Activated CD8-positive, alpha-beta memory T cell treated with anti-CD3 and anti-CD28 coated beads for 1 hour (primary cell): Measurements from ENCODE around the gene TEKT4.
"Not testable (repeated sequence)": the region's sequence is repeated elsewhere in the genome, so short reads cannot be mapped to it uniquely, and the experiment has no call there.

Experiments
- DNase-seq, 2 donors: peaks; one replicate each; pipeline ENCODE4 v3.0.0-alpha.2; 2020; ENCODE audit warnings: low read depth in 1 of 2; ENCODE audit errors: extremely low read depth in 1 of 2

Gene TEKT4, protein sequence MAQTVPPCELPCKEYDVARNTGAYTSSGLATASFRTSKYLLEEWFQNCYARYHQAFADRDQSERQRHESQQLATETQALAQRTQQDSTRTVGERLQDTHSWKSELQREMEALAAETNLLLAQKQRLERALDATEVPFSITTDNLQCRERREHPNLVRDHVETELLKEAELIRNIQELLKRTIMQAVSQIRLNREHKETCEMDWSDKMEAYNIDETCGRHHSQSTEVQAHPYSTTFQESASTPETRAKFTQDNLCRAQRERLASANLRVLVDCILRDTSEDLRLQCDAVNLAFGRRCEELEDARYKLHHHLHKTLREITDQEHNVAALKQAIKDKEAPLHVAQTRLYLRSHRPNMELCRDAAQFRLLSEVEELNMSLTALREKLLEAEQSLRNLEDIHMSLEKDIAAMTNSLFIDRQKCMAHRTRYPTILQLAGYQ

DNA sequence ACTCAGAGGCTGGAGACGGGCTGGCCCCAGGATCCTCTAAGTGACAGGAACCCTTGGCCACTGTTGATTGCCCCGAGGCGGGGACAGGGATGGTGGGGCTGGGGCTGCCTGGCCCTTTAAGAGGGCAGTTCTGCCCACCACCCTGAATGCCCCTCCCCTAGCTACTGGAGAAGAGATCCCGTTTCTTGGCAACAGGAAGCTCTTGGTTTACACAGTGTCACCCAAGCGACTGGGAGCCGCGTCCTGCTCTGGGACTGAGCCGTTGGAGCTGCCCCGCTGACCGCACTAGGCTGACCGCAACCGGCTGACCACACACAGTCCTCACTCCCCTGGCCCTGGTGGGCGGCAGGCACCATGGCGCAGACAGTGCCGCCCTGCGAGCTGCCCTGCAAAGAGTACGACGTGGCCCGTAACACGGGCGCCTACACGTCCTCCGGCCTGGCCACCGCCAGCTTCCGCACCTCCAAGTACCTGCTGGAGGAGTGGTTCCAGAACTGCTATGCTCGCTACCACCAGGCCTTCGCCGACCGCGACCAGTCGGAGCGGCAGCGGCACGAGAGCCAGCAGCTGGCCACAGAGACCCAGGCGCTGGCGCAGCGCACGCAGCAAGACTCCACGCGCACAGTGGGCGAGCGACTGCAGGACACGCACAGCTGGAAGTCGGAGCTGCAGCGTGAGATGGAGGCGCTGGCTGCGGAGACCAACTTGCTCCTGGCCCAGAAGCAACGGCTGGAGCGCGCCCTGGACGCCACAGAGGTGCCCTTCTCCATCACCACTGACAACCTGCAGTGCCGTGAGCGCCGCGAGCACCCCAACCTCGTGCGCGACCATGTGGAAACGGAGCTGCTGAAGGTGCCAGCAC is at the start of gene TEKT4:
Gene TEKT4 (plus strand): TSS at position 205 of the 862 bp plus-strand sequence. CDS start 150 bp downstream, at position 355.
- DNase-seq: no peak

DNA sequence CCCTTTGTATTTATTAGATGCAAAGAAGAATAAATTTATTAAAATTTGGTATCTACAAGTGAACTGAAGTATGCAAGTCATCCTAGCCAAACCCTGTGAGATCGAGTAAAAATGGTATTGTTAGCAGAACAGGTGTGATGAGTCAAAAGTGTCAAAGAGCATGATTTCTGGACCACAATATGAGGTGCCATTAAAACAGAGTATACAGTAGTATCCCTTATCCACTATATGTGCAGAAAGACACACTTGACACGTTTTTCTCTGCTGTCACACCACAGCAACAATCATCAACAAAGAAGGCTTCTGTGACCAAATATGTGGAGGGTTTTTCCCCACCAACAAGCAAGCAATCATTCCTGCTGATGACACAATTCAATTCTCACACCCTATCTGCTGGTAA is 32.0 kb upstream of the TEKT4 start:
- not testable (repeated sequence) for DNase-seq

DNA sequence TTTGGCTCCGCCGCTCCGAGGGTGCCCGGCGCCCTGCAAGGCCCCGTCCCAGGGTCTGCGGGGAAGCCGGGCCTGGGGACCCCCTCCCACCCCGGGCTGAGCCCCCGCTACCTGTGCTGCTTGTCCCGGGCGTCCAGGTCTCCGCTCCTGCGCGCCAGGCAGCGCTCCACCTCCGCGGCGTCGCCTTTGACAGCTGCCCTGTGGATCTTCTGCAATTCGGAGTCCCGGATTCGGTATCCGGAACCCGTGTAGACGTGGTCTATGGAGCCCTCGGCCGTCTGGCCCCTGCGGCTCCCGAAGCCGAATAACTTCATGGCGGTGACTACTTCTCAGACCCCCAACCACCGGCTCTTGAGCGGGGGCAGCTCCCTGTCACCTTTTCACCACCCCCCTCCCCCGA is 14.4 kb upstream of the TEKT4 start:
- DNase-seq: not testable (repeated sequence)

DNA sequence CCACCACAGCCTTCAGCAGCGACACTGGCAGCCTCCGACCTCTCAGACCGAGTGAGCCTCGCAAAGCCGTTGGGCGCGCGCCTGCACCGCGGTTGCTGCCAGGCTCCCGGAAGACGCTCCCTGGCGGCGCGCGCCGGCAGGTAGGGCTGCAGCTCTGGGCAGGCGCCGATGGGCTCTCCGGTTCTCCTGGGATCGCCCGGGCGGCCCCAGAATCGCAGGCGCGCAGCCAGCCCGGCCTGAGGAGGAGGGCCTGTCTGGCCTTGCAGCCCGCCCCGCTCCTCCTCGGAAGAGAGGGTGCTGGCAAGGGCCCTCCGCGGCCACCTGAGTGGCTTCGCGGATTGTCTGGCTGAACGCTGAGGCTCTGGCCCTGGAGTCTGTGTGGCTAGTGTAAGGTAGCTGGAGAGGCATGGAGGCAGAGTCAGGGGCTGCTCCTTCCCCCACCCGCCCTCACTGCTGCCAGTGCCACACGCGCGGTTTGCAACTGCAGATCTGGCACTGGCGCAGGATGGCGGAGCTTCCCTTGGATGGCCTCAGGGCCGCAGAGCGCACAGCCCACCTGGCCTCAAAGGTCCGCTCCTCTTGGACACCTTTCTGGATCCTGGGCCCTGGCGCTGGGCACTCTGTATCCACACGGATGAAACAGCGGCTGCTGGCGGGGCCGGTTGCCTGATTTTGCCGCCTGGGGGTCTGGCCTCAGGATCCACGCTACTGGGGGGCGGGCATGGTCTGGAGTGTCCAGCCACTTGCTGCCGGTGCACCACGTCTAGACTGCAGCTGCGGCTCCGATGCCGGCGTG is 13.7 kb upstream of the TEKT4 start:
- DNase-seq: not testable (repeated sequence)

DNA sequence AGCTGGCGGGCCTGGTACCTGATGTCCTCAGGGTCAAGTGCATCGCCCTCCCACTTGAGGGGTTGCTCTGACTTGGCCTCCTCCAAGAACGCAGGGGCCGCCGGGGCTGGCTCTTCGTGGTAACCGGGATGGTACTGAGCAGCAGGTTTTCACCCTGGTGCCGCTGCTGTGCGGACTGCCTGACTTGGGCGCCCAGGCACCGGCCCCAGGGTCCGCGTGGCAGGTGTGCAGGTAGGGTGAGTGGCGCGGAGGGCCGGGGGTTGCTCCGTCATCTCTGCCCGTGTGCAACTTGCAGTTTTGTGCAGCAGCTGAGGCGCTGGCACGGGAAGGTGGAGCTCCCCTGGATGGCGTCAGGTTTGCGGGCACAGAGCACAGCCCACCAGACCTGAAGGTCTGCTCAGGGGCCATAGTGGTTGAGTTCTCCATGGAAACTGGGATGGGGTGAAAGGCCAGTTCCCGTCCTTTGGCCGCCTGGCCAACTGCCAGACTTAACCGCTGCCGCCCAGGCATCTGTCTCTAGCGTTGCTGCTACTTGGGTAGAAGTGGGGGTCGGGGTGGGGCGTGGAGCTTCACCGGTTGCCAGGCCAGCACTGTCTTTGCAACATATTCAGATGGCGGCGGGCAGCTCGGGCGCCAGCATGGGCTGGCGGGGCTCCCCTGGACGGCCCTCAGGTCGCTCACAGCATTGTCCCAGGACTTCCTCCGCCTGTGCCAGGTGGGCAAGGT is 12.9 kb upstream of the TEKT4 start:
- not testable (repeated sequence) for DNase-seq

DNA sequence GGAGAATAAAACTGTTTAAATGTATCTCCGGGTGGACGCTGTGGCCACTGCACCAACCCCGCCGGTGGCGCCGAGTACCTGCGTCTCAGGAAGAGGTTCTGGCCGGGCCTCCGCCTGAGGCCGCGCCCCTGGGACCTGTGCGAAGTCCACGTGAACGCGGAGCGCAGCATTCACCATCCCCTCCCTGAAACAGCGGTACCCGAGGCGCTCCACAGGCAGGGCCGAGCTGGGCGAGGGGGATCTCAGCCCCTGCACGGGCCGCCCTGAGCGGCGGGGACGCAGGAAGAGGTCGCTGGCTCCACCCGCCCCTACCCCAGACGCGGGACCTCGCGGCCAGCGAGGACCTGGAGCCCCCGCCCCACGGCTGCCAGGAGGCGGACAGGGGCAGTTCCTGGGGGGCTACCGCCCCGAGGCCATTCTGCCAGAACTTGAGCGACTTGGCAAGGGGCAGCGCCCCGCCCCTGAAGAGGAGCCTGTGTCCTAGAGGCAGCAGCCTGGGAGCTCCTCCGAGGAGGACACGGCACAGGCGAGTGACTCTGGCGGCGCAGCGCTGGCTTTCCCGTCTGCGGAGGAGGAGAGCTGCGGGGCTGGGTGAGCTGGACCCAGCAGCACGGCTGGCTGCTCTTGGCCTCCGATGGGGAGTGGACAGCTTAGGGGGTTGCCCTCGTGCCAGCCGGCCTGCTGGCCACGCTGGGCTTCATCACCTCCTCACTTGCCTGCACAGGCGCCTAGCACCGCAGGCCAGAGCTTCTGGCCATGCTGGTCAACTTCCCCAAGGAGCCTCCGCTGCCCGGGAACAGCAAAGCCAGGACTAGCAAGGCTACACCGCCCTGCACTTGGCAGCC is 9.7 kb upstream of the TEKT4 start:
- no peak for DNase-seq

DNA sequence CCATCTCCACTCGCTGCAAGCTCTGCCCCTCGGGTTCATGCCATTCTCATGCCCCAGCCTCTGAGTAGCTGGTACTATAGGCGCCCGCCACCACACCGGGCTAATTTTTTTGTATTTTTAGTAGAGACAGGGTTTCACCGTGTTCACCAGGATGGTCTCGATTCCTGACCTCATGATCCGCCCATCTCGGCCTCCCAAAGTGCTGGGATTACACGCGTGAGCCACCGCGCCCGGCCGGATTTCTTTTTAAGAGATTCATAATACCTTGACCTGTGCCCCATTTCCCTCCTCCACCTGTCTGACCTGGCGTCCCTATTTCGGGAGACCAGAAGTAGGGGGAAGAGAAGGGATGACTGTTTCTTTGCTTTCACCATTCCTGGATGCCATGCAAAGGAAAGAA is 8.3 kb upstream of the TEKT4 start:
- not testable (repeated sequence) for DNase-seq

DNA sequence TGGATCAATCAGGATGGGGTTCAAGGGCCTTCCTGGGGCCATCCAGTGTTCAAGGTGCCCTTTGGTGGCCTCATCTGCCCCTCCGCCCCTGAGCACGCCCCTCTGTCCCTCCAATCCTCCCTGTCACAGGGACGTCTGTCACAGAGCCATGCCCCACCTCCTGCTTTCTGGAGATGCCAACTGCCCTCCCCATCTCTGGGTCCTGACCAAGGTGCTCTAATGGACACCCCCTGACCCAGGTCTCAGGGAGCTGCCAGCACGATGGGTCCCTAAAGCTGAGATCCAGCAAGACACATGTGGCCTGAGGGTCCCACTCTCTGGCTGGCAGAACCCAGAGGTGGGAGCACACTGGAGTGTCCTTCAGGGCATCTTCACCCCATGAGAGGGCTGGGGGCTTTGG is 2.1 kb upstream of the TEKT4 start:
- DNase-seq: no peak

DNA sequence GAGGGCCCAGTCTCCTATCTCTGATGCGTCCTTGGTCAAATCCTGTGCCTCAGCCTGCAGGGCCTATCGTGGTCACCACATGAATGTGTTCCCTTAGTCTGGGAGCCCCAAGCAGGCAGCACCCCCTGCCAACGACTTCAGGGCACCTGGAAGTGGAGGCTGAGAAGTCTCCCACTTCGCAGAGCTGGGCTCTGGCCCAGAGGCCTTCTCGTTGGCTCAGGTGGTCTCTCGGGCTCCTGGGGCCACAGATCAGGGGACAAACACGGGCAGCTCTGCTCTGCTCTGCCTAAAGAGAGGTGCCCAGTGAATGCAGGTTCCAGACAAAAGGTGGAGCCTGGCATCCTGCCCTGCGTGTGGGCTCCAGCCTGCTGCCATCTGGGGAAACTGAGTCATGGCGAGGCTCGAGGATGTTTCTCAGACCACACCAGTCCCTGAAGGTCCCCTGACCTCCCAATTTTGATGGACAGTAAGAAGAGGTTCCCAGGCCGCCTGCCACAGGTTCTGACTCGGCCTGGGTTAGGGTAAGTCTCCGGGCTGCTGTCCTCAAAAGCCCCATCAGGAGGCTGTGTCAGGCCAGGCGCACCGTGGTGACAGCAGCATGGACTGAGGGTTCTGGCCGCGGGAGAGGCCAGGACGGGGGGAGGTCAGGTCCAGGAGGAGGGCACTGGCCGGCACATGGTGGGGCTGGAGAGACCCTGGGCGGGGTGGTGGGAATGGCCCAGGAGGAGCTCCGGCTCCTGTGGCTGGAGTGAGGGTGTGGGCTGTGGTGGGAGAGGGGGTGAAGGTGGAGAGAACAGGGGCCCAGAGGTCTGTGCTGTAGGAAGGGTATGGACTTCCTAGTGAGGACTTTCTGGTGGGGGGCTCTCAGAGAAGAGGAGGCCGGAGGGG is 1.4 kb upstream of the TEKT4 start:
- no peak for DNase-seq

DNA sequence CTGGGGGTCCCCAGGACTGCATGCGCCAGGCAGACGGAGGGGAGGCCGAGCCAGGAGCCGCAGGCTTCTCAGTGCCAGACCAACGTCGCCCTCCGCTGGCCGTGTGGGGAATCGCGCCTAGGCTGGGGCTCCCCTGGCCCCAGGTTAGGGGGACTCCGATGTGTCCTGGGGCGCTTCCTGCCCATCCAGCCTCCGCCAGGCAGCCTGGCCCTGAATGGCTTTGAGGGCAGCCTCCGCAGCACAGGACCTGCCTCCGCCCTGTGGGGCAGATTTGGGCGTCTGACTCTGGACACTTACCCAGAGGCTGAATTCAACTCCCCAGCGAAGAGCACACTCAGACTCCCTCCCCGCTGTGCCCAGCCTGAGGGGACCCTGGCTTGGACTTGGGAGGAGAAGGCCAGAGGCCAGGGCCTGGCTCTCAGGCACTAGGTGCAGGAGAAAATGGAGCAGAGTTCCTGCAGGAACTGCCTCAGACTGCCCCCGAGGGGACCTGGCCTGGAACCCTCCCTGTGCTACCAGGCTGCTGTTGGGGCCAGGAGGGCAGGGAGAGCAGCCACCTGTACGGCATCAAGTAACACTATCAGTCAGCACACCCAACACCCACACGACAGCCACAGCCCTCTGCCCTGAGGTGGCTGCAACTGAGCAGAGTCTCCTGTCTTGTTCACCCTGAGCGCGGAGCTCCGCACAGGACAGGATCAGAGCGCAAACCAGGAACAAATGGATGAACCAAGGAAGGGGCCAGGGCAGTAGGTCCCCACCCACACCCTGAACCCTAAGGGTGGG is 597 bp upstream of the TEKT4 start:
- no peak for DNase-seq

DNA sequence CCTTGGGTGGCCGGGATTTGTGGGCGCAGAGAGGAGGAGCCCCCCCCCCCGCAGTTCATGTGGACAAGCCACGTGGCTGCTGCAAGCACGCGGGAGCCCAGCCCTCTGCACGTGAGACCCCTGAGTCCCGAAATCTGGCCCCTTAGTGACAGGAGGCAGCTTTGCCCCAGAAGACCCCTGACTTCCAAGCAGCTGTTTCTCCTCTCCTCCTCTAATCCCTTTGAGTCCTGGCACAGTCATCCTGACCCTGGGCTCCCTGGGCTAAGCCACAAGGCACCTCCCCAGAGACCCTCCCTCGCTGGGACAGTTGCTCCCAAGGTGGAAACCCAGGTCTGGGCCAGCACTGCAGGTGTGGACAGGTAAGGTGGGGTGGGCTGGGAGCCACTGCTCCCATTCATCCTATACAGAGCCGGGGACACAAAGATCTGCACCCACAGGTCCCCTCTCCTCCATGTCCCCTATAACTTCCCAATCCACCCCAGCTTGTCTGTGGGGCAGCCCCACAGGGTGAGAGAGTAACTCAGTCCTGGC is 923 bp downstream of the TEKT4 start:
- DNase-seq: no peak

DNA sequence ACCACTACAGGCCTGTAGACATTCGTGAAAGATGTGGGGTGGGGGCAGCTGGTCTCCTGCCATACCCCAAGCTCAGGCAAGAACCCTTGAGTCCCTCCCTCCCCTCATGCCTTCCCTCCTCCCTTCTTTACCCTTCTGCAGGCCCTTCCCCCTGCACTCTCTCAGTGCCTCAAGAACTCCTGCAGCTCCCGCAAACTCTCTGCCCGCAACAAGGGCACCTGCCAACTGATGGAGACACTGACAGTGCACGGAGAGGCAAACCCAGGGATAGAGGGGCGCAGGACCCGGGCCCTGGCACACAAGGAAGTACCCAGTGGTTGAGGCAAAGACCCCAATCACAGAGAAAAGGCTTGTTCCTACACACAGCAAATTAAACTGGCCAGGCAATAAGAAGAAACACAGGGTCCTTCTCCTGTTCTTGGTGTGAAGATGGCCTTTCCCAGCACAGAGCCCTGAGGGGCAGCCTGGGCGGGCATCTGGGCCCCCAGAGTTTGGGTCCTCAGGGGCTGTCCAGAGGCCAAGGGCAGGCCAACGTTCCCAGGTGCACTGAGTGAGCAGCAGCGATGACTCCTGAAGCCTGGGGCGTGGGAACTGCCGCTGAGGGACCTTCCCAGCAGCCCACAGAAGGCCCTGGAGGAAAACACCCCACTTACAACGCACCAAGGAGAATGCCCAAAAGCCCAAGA is 1.6 kb downstream of the TEKT4 start:
- no peak for DNase-seq

DNA sequence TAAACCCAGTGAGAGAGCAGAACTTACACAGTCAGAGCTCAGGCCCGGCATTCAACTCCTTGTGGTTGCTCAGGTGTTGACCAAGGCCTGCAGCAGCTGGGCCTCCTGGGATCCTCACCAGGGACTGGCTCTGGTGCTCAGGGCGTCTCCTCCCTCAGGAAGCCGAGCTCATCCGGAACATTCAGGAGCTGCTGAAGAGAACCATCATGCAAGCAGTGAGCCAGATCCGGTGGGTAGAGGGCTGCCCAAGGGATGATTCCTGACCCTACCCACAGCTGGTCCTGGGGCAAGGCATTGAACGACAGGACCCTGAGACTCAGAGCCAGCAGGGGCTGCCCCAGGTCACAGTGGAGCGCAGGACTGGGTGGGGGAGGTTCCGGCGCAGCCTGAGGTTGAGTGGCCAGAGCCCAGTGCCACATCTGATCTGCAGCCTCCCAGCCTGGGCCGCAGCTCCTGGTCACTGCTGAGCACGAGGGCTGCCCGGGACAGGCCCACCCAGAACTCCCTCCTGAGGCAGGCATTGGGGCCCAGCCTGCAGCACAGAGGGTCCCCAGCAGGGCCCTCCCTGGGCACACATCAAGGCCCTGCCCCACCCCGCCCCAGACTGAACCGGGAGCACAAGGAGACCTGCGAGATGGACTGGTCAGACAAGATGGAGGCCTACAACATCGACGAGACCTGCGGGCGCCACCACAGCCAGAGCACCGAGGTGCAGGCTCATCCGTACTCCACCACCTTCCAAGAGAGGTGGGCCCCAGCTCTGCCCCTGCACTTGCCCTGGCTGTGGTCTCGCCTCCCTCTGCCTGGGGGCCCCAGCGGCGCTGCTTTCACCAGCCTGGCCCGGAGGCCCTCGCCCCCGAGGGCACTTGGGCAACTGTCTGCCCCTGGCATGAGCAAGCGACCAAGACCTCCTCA is 2.4 kb downstream of the TEKT4 start:
- DNase-seq: no peak

DNA sequence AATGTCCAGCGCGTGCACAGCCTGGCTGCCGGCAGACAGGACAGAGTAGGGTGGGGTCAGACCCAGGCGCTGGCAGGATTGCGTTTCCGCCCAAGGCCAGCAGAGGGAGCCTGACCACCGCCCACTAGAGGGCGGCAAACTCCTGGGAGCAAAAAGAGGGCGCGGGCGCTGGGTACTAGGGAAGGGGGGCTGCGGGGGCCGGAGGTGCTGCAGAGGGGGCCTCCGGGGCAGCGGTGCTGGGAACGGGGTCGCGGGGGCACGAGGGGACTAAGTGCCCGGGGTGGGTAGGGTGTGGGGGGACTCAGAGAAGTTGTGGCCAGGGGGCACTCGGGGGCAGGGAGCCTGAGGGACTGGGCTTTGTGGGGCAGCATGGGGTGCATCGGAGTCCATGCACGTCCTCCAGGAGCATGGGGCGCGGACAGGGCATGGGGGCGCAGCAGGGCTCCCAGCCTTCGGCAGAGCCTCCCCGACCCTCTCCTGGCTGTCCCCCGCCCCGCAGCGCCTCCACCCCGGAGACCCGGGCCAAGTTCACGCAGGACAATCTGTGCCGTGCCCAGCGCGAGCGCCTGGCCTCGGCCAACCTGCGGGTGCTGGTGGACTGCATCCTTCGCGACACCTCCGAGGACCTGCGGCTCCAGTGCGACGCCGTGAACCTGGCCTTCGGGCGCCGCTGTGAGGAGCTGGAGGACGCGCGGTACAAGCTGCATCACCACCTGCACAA is 3.2 kb downstream of the TEKT4 start:
- peak in 1 of 2 donors; percentile 21 for DNase-seq
